HL-60 (cell line): ENCODE data around the gene FUCA2.

Experiments
- DNase-seq, 2 experiments: peaks; one replicate each; pipeline ENCODE4 v3.0.0-alpha.2; 2010 to 2020; ENCODE audit warnings: low read depth in 1 of 2, low spot score in 1 of 2
- H3K27ac ChIP-seq: fragments of 250-450 bp; sonication (Bioruptor Pico); replicated peaks from 2 replicates; pipeline ENCODE4 v1.5.1; 2020; ENCODE audit warnings: mild to moderate bottlenecking, moderate library complexity
- H3K27me3 ChIP-seq: fragments of 250-450 bp; sonication (Bioruptor Pico); 2 replicates; pipeline ENCODE4 v1.5.1; 2021; ENCODE audit warnings: mild to moderate bottlenecking, moderate library complexity; ENCODE audit not compliant: insufficient read depth, poor library complexity, severe bottlenecking
- H3K4me3 ChIP-seq: replicated peaks from 2 replicates; pipeline ENCODE4 v1.5.1; 2011; ENCODE audit warnings: mild to moderate bottlenecking, control low read depth, low read length; ENCODE audit not compliant: insufficient read depth
- CTCF ChIP-seq: IDR thresholded peaks from one replicate; pipeline ENCODE4 v1.5.1; 2011; ENCODE audit warnings: low read length, control low read depth, inconsistent platforms; ENCODE audit not compliant: insufficient read depth
- GABPA ChIP-seq: IDR thresholded peaks from 2 replicates; pipeline ENCODE4 v1.6.1; 2012; ENCODE audit warnings: low read depth
- POLR2AphosphoS5 ChIP-seq: IDR thresholded peaks from 2 replicates; pipeline ENCODE4 v1.6.1; 2012; ENCODE audit warnings: low read depth
- REST ChIP-seq: IDR thresholded peaks from 2 replicates; pipeline ENCODE4 v1.6.1; 2012; ENCODE audit warnings: low read depth; ENCODE audit not compliant: insufficient replicate concordance
- SPI1 ChIP-seq: IDR thresholded peaks from 2 replicates; pipeline ENCODE4 v1.6.1; 2012; ENCODE audit warnings: low read depth, mild to moderate bottlenecking, borderline replicate concordance

Gene FUCA2

GRCh38 chr6:143553337-143553736, 41.8 kb upstream of the FUCA2 start:
- Histone ChIP-seq H3K27me3 (no peaks in the 10 kb centered on the region), H3K4me3 (no peak overlapping the region), H3K27ac (no peak overlapping the region)
- DNase-seq: no peak
- no peak for TF ChIP-seq REST
- no peak for TF ChIP-seq POLR2AphosphoS5
- no peak for TF ChIP-seq SPI1
- TF ChIP-seq CTCF: no peak
- TF ChIP-seq GABPA: no peak

GRCh38 chr6:143549949-143550268, 38.4 kb upstream of the FUCA2 start:
- Histone ChIP-seq H3K4me3 (no peak overlapping the region), H3K27ac (no peak overlapping the region), H3K27me3 (no peaks in the 10 kb centered on the region)
- DNase-seq: no peak
- no peak for TF ChIP-seq GABPA
- no peak for TF ChIP-seq CTCF
- no peak for TF ChIP-seq SPI1
- TF ChIP-seq POLR2AphosphoS5: no peak
- no peak for TF ChIP-seq REST

- Histone ChIP-seq H3K27me3 (no peaks in the 10 kb centered on the region), H3K27ac (no peak overlapping the region), H3K4me3 (no peak overlapping the region)
- TF ChIP-seq SPI1 (no peak), CTCF (no peak), POLR2AphosphoS5 (no peak), REST (no peak), GABPA (no peak)
- no peak for DNase-seq
Observed at GRCh38 chr6:143549221-143549948, 37.9 kb upstream of the FUCA2 start.
